Stimulated activated naive CD4-positive, alpha-beta T cell treated with Interleukin-2 at 50 U/mL for 16 hours (primary cell): ENCODE results near the gene EXOC3L1.

Experiments used
- DNase-seq: peaks from one replicate; lab custom pipeline; 2025; lab: John Stamatoyannopoulos, UW

EXOC3L1 gene

DNA sequence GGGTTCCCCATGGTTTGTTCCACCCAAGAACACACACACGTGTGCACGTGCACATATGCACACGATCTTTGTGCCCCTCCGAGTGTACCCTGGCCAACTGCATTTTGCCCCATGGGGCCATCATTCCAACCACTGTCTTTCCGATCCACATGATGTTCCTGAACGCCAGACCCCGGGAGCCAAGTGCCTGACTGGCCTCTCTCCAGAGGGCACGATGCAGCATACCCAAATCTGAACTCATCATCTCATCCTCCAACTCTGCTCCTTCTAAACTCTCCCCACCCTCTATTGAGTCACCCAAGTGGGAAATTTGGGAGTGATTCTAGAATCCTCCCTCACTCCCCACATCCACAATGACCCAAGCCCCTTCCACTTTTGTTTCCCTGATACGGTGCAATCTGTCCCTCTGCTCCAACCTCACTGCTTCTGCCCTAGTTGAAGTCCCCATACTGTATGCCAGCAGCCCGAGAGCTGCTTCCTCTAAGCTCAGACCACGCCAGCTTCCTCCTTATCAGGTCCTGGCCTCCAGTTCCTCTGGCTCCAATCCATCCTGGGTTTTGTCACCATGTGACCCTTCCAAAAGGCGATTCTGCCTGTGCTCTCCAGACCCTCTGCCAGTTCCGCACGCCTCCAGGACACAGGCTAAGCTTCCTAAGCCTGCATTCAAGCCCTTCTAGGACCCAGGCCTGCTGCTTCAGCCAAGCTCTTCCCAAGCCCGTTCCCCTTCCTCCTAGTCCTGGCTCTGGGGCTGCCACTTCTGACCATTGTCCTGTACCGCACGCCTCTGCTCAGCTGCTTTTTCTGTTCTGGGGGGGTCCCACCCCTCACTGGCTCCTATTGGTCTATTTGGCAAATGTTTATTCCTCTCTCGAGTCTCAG, 26.9 kb upstream of the EXOC3L1 start:
- no peak for DNase-seq

DNA sequence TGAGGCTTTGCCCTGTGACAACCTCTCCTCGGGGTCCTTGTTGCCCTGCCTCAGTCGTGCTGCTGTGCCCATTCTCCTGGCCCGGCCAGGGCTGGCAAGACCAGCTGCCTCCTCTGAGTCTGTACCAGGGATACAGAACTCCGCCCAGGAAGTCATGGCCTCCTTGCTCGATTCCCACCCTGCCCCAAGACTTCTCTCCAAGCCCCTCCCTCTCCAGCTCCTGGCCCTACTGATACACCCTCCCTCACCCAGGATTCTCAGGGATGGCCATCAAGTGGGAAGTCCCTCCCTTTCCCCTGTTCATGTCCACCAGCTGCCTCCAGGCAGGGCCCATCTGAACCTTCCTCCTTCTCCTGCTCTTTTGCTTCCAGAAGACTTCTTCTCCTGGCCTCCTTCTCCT, 25.8 kb upstream of the EXOC3L1 start:
- no peak for DNase-seq

DNA sequence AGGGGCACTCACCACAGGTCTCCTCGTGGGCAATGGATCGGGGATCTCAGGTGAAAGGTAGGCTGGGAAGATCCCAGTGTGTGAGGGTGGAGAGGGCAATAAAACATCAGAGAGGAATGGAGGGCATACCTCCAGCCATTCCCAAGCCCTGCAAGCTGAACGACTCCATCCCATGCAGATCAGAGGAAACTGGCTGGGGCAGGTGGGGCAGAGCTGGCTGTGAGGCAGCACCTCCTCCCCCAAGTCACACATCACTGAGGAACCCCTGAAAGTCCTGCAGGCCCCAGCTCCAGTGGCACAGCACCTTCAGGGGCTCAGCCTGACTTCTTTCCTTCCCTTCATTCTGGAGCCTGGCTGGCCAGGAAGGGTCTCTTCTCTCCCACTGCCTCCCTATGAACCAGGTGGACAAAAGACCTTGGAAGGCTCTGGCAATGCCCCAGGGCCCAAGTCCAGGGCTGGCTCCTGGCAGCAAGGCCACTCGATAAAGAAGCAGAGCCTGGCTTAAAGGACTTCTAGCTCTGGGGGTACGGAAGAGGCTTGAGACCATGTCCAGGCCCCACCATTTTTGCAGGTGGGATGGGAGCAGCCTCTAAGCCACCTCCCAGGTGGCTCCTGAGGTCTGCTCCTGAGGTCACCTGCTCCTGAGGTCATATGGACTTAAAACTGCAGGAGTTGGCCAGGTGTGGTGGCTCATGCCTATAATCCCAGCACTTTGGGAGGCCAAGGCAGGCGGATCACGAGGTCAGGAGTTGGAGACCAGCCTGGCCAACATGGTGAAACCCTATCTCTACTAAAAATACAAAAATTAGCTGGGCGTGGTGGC, 23.5 kb upstream of the EXOC3L1 start:
- DNase-seq = no peak

DNA sequence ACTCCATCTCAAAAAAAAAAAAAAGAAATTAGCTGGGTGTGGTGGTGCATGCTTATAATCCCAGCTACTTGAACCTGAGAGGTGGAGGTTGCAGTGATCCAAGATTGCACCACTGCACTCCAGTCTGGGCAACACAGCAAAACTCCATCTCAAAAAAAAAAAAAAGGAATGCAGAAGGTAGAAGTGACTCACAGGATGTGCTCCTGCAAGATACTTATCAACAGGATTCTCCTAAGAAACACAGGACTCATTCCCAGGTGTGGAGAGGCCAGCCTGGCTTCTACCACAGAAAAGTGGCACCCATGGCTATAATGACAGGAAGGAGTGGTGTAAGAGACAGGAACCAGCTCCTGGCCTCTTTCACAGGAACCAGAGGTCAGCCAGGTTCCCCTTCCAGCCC, 22.8 kb upstream of the EXOC3L1 start:
- no peak for DNase-seq

DNA sequence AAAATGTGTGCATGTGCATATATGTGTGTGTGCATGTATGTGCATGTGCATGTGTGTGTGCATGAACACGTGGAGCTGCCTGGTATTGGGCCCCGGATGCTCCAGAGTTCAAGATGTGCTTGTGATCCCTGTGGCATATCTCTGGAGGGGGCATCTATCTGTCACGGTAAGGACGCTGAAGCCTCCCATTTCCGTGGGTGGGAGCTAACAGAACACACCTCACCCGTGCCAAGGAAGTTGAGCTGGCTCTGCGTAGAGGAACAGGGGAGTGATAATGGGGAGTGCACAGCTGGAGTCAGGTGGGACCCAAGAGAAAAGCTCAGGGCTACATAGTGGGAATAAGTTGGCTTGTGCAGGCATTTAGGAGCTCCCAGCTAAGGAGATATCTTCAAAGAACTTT, 21.7 kb upstream of the EXOC3L1 start:
- DNase-seq = no peak

DNA sequence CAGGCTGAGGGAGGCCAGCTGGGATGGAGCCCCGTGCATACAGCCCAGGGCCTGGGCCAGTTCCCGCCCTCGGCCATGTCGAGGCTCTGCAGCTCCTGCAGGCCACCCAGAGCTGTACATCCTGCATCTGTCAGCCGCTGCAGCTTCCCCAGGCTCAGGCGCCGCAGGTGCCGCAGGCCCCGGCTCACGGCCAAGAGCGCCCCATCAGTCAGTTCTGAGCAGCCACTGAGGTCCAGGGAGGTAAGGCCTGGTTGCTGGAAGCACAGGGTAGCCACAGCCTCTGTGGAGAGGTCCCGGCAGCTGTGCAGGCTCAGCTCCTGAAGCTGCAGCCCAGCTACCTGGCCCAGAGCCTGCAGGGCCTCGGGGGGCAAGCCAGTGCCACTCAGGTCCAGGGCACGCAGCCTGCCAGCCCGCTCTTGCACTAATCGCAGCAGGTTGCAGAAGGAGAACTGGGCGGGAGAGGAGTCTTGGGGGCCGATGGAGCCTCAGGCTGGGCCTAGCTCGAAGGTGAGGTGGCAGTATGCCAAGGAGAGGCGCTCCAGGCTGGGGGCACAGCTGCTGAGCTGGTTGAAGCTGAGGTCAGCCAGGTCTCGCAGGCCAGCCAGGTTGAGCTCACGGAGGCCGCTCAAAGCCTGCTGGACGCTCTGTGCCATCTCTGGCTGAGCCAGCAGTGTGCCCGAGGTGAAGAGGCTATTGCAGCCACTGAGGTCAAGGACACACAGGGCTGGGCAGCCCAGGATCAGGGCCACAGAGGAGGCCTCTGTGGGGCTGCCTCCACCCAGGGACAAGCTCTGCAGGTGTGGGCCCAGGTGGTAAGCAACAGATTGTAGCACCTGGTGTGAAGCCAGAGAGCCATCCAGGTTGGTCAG, 20.4 kb upstream of the EXOC3L1 start:
- no peak for DNase-seq

DNA sequence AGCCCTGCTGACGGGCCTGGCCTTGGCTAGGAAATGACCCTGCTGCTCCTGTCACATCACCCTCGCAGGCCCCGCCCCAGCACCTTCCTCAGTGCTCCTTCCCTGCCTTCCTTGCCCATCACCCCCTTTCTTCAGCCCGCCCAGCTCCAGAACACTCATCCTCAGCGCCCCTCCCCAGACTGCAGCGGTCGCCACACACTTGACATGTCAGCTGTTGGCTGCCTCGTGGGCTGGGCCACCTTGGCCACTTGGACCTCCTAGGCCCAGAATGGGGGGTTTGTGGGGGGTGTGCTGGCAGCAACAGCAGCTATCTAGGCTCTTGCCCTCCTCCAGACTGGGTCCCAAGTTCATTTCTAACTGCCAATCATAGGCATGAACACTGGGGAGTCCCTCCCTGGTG, 19.6 kb upstream of the EXOC3L1 start:
- no peak for DNase-seq

DNA sequence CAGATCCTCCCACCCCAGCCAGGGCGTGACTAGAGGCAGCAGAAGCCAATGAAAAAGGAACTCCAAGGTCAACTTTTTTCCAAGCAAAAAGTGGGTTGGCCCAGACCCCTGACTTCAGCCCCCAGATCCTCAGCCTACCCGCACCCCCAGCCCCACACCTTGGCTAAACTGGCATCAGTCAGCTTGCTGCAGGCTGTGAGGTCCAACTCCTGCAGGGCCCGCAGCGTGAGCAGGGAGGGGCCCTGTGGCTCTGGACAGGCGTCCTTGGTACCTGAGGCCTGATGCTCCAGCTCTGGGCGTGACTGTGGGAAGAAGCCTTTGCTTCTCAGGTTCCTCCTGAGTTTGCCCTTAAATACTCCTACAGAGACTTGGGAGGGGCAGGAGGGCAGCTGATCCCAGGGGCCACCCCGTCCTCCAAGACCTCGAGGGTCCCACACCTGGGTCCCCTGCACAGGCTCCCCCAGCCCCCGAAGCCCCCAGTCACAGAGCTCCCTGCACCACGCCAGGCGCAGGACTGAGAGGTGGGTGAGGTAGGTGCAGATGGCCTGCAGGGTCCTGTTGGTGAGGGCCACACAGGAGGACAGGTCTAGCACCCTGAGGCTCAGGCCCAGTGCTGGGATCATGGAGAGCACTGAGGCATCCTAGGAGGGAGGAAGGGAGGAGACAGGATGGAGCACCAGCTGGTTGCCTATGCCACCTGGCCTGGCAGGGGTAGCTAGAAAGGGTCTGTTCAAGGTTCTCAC, 18.4 kb upstream of the EXOC3L1 start:
- no peak for DNase-seq

DNA sequence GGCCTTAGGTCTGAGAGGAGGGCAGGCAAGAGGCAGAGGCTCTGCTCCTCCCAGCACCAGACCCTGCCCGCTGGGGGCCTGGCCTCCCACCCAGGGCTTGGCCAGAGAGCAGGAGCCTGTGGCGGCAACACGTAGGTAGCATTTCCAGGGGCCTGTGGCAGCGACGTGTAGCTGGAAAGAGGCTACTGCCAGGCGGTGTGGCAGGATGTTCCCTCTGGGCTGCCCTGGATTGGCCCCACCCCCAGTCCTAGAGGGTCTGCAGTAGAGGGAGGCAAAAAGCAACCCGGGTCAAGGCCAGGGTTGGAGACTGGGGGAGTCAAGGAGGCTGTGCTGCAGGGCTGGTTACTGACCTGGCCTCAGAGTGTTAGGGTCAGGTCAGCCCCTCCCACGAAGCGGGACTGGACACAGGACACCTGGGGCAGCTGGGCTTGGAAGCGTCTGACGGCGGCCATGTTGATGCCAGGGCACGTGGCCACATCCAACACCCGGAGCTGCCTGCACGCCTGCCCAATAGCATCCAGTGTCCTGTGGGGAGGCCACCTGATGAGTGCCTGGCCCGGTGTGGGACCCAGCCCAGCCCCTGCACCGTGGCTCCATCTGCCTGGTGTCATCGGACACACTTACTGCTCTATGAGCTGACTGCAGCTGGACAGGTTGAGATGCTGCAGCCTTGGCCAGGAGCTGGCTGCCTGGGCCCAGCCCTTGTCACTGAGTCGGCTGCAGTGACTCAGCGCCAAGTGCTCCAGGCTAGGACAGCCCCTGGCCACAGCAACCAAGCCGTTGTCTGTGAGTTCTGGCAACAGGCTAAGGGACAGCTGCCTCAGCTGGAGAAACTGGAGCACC, 17.5 kb upstream of the EXOC3L1 start:
- DNase-seq = no peak

DNA sequence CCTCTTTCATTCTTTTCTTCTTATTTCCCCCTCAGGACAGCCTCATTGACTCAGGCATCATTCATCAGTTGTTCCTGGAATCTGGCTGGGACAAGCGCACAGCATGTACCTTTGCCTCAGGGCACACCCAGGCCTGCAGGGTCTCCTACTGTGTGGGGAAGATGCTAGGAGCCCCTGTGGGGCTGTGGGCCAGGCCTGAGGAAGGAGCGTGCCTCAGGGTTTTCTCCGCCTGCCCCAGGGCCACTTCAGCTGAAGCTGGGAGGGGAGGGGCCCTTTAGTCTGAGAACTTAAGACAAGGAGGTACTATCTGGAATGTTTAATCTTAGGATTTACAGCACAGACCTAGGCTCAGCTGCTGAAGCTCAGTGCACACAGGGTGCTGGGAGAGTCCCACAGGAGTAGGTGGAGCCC, 16.9 kb upstream of the EXOC3L1 start:
- no peak for DNase-seq

DNA sequence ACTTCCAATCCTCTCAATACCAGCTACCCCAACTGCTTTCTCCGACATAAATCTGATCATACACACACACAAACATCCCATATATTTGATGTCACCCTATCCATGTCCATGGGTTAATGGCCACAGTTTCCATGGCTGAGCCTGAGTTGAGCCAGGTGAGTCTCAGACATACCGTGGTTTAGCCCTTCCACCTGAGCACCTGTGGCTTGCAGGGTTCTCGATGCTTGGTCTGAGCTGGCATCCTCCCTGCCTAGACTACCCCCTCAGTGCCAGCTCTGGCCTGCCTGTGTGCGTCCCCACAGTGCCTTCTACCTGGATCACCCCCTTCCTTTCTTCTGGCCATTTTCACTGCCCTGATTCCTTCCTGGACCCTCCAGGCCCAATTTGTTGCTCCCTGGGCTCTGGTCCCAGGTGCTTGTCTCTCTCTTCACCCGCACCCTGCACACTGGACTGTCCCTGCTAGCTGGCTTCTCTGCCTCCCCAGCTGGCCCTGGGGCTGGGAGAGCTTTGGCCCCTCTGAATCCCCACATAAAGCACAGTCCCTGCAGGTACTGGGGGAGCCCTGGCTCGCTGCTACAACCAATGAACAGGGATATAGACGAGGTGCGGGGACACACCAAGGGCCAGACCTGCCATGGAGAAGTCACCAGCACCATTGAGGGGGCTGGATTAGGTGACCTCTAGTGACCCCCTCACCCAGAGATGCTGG, 16.3 kb upstream of the EXOC3L1 start:
- no peak for DNase-seq

DNA sequence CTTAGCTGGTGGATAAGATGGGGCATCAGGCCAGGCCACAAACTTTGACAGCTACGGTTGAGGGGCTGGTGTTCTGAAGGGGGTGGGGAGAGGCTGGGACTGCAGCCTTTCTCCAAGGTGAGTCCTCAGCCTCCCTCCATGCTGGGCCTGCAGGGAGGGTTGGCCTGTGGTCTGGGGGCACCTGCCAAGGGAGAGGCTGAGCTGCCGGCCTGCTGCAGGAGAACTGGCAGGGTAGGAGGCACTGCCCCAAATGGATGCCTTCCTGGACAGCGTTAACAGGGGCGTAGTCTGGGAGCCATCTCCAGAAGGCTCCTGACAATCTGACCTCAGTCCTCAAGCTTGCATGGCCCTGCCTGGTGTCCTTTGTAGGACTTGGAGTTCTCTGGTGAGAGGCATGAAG, 14.1 kb upstream of the EXOC3L1 start:
- no peak for DNase-seq

DNA sequence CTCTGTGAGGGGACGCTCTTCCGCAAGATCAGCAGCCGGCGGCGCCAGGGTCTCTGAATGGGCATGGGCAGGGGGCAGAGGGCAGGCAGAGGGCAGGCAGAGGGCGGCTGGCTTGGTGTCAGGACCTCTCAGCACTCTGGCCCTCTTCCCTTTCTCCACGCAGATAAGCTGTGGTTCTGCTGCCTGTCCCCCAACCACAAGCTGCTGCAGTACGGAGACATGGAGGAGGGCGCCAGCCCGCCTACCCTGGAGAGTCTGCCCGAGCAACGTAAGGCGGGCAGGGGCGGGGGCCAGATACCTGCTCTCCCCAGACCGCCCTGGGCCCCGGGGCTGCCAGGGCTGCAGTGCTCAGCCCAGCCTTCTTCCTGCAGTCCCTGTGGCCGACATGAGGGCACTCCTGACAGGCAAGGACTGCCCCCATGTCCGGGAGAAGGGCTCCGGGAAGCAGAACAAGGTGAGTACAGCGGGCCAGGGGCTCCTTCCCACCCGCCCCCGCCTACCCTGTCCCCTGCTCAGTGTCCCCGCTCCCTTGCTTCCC, 13.1 kb upstream of the EXOC3L1 start:
- no peak for DNase-seq

DNA sequence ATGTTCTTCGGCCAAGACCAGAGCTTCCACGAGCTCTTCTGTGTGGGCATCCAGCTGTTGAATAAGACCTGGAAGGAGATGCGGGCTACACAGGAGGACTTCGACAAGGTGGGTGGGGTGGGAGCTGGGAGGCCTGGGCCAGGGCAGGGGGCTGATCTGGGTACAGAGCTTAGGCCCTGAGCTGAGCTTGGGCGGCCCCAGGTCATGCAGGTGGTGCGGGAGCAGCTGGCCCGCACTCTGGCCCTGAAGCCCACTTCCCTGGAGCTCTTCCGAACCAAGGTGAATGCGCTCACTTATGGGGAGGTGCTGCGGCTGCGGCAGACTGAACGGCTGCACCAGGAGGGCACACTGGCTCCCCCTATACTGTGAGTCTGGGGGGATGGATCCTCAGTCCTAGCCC, 12.5 kb upstream of the EXOC3L1 start:
- DNase-seq = no peak

DNA sequence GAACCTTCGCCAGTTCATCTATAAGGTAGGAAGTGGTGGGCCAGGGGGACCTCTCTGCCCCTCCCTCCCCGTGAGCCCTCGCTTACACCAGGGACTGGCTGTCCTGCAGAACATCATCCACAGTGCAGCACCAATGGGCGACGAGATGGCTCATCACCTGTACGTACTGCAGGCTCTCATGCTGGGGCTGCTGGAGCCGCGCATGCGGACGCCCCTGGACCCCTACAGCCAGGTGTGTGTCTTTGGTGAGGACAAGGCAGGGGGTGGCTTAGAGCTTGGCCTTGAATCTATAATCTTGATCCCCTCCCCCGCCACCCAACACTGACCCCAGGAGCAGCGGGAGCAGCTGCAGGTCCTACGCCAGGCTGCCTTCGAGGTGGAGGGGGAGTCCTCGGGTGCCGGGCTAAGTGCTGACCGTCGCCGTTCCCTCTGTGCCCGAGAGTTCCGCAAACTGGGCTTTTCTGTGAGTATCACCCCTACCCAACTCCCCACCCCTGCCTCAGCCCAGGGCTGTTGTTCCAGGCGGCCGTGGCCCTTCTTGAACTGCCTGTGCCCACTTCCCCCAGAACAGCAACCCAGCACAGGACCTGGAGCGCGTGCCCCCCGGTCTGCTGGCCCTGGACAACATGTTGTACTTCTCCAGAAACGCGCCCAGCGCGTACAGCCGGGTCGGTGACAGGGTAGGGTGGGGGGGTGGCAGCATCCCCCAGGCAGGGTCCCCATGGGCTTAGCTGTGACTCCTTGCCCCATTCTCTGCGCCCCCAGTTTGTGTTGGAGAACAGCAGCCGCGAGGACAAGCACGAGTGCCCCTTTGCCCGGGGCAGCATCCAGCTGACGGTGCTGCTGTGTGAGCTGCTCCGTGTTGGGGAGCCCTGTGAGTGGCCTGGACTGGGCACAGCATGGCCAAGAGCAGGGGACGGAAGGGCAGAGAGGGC, 11.7 kb upstream of the EXOC3L1 start:
- no peak for DNase-seq

DNA sequence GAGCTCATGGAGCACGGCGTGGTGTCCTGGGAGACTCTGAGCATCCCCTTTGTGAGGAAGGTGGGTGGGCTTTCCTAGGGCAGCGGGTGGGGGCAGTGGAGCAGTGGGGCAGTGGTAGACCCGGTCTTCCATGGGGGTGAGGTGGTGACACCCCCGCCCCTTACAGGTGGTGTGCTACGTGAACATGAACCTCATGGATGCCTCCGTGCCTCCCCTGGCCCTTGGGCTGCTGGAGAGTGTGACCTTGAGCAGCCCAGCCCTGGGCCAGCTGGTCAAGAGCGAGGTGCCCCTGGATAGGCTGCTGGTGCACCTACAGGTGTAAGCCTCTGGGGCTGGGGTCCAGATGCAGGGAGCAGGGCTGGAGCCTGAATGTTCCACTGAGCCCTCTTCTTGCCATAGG, 10.6 kb upstream of the EXOC3L1 start:
- DNase-seq = no peak

DNA sequence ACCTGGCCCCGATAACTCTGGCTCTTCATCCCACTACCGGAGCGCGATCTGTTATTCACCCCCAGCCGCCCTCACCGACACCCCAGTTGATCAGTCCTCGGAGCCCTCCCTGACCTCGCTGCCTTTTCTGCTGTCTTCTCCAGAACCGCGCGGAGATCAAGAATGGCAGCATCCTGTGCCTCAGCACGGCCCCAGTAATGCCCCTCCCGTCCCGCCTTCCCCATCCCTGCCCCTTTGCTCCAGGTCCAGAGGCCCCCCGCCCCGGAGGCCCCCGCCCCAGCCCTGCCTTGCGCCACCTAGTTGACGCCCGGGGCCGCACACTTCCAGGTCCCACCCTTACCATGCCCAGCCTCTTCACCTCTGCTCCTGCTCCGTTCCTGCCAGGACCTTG, 9.9 kb upstream of the EXOC3L1 start:
- DNase-seq = no peak

DNA sequence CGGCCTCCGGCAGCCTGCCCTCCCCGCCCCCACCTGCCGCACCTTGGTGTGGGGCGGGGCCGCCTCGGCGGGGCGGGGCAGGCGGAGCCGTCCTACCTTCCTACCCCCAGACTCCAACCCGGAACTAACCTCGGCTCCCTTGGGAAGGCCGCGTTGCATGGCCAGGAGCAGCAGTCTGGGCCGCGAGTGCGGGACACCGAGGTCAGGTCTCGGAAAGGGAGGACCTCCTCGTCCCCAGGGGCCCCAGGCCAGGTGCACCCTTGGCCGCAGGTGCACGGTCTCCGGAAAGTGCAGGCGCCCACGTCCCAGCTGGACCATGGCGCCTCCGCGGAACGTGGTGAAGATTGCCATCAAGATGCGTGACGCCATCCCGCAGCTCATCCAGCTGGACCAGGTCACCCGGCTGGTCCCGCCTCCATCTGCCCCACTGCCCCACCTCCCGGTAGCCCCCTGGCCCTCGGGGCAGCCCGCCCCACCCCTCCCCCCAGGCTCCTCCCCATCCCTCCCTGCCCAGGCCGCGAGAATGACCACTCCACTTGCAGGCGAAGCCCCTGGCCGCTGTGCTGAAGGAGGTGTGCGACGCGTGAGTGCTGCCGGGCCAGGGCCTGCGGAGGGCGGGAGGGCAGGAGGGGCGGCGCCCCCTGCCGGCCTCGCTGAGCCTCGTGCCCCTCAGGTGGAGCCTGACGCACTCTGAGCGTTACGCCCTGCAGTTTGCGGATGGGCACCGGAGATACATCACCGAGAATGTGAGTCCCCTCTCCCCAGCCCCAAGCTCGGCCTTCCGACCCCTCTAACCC, 9.3 kb upstream of the EXOC3L1 start, which contains the start of gene ELMO3:
Gene ELMO3, plus strand, starts transcription at position 121 of the 797 bp plus-strand sequence. Its CDS starts 196 bp downstream, at position 317.
- no peak for DNase-seq
